GM20000 (cell line): Measurements from ENCODE around the gene SLC24A3.

Source experiments
- DNase-seq: peaks from one replicate; pipeline ENCODE4 v3.0.0; 2012; ENCODE audit warnings: low spot score
- TF ChIP-seq, protein P1 (sequence below): IDR thresholded peaks from 2 replicates; pipeline ENCODE4 v1.5.1; 2012; ENCODE audit warnings: mild to moderate bottlenecking, control low read depth; ENCODE audit errors: extremely low read depth, missing control alignments

SLC24A3 gene

DNA sequence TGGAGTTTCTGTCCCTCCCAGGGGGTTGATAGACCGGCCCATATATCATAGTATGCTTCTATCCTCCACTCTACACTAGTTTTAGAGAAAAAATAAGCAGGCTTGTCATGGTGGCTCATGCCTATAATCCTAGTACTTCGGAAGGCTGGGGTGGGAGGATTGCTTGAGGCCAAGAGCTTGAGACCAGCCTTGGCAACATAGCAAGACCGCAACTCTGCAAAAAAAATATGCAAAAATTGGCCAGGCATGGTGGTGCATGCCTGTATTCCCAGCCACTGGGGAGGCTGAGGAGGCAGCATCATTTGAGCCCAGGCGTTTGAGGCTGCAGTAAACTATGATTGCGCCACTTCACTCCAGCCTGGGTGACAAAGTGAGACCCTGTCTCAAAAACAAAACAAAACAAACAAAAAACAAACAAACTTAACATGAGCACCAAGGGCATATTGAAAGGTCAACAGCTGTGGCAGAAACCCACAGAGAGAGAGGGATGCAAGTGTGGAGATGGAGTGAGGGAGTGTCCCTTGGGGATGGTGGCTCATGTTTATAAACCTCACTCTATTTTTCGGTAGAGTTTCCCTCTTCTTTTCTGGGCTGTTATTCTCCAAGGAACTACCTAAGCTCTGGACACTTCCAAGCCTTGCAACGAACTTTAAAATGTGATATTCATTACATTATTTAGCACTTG is 24.1 kb downstream of the SLC24A3 start:
- TF ChIP-seq, protein P1, sequence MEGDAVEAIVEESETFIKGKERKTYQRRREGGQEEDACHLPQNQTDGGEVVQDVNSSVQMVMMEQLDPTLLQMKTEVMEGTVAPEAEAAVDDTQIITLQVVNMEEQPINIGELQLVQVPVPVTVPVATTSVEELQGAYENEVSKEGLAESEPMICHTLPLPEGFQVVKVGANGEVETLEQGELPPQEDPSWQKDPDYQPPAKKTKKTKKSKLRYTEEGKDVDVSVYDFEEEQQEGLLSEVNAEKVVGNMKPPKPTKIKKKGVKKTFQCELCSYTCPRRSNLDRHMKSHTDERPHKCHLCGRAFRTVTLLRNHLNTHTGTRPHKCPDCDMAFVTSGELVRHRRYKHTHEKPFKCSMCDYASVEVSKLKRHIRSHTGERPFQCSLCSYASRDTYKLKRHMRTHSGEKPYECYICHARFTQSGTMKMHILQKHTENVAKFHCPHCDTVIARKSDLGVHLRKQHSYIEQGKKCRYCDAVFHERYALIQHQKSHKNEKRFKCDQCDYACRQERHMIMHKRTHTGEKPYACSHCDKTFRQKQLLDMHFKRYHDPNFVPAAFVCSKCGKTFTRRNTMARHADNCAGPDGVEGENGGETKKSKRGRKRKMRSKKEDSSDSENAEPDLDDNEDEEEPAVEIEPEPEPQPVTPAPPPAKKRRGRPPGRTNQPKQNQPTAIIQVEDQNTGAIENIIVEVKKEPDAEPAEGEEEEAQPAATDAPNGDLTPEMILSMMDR = no peak

DNA sequence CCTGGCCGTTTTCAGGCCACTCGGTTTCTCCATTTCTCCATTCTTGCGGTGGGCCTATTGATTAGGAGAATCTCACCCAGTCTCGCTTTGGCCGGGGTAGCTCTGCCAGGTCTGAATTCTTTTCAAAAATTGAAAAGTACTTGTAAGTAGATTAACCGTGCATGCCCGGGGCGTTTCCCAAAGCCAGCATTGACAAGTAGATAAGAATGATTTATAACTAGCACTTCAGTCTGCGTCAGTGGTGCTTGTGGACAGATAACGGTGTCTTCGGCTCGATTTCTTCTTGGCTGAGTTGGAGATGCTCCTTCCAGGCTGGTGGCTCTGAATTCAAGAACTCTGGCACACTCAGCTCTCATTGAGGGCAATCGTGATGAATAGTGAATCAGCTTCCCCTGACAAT is 29.0 kb downstream of the SLC24A3 start:
- TF ChIP-seq, protein P1 = no peak
- no peak for DNase-seq

More for the DNA sequence above, 24.1 kb downstream of the SLC24A3 start:
- DNase-seq = no peak

DNA sequence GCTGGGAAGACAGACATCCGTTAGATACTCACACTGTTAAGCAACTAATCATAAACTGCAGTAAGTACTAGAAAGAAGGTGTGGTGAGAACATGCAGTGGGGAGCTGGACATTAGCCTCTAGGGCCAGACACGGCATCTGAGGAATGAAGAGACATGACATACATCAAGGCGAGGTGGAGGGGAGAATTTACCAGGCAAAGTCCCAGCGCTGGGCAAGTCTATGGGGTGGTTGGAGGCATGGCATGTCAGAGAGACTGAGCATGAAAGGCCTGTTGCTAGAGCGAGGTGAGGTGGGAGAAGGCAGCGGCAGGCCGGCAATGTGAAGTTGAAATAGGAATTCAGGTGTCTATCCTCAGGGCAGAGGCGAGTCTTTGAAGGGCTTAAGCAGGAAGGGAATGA is 31.8 kb downstream of the SLC24A3 start:
- no peak for DNase-seq
- TF ChIP-seq, protein P1 = no peak

DNA sequence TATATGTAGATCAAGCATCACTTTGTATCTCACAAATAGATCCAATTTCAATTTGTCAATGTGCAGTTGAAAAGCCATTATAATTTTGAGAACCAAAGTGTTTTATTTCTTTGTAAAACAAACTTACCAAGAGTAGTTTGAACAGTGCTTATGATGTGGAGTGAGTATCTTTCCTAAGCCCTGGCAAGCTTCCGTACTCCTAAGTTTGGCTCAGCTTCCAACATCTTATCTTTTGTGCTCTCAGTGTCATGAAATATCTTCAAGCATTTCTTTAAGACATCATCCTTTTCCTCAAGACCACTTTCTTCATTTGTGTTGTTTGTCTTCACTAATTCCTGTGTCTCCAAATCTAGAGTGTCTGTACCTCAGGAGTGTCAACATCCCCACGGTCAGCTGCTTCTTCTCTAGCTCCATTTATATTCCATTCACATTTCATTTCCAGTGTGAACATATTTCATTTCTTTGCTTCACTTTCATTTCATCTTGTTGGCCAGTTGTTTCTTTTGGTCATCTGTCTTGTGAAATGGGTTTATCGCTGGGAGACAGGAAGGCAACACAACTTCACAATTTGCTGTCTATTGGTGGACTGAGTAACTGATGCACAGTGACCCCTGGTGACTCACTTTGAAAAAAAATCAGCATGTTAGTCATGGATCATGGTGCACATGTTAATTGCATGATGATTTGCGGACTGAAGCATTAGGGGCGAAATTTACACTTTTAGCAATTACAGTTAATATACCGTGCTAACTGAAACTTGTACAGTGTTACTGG is 36.9 kb downstream of the SLC24A3 start:
- no peak for DNase-seq
- TF ChIP-seq, protein P1 = no peak

DNA sequence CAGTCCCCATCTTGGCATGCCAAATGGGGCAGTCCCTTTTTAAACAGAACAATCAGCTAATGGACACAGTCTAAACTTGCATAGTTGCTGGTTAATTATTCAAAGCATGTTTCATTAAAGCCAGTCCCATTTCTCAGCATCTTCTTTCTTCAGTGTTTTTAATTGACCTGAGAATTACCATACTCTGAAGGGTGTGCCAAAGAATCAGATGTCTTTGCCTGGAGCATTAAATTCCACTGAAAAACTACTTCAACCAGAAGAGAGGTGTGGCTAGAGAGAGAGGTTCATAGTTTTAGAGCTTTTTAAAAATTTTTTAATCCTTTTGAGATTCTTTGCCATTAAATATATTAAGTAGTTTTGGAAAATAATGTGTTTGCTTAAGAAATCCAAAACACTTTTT is 37.9 kb downstream of the SLC24A3 start:
- DNase-seq = no peak
- TF ChIP-seq, protein P1 = no peak

DNA sequence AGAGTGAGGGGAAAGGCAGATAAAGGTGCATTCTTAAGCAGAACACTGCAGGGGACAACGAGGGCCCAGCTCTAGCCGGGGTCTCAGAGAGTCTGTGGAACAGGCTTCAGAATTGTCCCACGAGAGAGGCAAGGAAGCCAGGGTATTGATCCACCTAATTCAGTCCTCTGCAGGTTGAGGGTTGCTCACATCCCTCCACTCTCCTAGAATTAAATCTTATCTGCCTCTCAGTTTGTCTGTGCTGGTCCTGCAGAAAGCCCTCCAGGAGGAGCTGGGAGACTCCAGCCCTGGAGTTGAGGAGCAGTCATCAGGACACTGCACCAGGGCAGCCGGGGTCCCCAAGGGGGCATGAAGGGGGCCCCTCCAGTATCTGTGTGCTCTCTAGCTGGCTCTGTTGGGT is 39.1 kb downstream of the SLC24A3 start:
- DNase-seq = no peak
- TF ChIP-seq, protein P1 = no peak

DNA sequence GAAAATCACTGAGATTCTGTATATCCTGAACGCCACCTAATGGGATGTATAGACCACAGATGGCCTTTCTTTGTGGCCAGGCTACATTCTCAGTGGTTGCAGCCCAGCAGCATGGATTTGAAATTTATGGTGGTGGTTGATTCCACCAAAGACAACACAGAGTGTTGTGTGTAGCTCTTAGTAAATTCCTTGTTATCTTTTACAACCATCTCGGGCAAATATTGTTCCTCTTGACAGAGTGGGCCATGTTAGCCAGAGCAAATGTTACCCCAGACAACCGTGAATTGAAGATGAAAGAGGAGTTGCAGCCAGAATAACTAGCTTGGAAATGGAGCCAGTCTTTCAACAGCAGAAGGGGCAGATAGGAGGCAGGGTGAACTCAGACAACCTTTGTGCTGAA is 39.5 kb downstream of the SLC24A3 start:
- TF ChIP-seq, protein P1 = no peak
- no peak for DNase-seq
